ENCODE measurements around the gene PLXDC1.
"Not testable (repeated sequence)": the region's sequence is repeated elsewhere in the genome, so short reads cannot be mapped to it uniquely, and the experiment has no call there.

Gene PLXDC1

DNA sequence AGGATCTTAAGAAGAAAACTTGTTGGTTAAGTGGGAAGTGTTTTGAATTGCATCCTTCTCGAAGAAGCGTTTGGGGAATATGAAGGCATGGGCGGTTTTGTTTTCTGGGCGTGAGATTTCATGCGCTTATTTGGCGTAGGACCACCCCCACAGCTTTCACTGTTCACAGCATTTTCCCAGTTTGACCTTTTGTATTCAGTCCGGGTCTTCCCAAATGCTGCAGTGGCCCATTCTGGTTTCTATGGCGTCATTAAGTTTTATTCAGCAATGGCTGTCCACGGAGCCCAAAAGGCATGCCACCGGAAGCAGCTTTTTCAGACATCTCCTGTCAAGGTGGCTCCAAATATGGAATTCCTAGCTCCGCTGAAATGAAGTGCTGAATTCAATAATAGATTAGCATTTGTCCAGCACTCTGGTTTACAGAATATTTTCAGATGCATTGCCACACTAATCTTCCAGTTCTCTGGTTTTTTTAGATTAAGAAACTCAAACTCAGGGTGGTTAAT is 93.7 kb downstream of the PLXDC1 start:
- DNase-seq = no peak

DNA sequence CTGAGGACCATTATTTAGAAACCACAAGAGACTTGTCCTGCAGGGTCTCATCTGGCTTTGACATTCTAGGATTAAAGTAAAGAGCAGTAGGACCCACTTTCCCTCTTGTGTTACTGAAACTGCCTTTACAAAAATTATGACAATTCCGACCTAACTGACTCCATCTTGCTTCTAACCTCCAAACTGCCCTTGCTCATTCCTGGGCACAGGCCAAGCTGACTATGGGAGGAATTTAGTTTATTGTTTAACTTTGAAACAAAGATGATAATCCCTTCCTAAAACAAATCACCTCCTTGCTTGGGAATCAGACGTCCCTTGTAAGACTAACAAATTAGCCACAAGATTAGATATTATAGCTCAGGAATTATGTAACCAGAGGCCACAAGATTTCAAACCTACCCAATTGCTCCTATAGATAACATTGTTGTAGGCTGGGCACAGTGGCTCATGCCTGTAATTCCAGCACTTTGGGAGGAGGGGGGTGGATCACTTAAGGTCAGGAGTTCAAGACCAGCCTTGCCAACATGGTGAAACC is 97.3 kb downstream of the PLXDC1 start:
- no peak for DNase-seq

DNA sequence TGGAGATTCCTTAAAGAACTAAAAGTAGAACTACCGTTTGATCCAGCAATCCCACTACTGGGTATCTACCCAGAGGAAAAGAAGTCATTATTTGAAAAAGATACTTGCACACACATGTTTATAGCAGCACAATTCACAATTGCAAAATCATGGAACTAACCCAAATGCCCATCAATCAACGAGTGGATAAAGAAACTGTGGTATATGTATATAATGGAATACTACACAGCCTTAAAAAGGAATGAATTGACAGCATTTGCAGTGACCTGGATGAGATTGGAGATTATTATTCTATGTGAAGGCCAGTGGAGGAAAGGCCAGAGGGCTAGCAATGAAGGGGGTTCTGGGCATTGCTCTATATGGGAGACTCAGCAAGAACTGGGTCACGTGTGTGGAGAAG is 99.0 kb downstream of the PLXDC1 start:
- DNase-seq = not testable (repeated sequence)

DNA sequence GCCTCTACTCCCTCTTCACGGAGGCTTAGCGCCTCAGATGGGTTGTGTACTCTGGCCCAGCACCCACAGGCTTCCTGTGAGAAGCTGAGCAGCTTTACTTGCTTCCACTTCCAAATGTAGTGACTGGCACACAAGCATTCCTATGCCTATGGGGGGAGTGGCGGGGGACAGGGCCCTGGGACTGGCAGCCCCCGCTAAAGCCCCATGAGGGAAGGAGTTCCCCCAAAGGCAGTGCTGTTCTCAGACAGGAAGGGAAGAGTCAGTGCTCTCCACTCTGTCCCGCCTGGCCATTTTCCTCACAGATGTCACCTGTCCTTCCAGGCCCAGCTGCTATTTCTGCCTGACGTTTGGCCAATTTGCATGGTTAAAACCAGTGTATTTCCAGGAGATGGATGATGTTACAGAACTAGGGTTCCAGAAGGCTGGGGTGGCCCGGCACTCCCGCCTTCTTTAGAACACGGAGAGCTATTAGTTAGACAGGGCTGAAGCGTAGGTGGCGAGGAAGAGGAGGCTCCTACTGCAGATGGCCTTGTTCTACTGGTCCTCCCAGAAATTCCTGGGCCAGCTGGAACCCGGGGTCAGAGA is 100.3 kb downstream of the PLXDC1 start:
- no peak for DNase-seq

DNA sequence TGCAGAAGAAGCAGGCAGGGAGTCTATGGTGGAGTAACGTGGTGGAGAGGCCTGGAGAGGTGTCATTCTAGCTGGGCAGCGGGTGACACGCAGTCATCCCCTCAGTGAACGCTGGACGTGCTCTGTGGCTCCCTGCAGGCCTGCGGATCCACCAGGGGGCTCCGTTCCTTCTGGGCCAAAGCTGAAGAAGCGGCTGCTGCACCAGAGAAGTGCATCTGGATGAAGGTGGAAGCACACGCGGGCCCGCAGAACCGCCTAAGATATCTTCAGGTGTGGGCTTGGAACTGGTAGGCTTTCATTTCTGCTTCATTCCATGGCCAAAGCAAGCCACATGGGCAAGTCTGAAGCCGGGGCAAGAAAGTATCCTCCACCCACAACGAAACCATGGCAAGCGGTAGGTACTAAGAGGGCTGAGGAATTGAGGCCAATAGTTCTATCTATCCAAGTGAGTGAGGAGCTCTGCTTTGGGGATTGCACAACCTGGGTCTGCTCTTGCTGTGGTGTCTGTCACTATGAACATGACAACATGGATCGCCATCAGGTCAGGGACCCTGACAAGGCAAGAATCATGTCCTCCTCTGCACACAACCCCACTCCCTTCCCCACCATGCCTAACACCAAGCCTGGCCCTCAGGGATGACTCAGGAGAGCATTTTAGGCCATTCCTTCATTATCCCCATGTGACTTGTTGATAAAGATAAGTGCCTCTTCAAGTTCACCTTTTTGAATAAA is 105.3 kb downstream of the PLXDC1 start:
- DNase-seq = no peak

DNA sequence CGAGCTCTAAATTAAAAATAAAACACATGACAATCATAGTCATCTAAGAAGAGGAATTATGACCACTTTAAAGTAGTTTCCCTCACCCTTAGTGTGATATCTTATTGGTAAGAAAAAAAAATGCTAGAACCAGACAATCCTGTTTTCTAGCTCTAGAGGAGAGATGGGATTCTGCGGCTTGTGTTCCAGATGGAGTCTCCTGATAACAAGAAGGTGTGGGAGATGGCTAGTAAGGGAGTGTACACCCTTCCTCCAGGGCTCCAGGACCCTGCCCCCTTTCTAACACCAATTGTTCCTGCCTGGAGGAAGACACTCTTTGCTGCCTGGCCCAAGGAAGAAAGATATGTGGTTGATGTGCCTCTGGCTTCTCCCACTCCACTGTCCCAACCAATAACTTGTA is 115.4 kb downstream of the PLXDC1 start:
- no peak for DNase-seq

DNA sequence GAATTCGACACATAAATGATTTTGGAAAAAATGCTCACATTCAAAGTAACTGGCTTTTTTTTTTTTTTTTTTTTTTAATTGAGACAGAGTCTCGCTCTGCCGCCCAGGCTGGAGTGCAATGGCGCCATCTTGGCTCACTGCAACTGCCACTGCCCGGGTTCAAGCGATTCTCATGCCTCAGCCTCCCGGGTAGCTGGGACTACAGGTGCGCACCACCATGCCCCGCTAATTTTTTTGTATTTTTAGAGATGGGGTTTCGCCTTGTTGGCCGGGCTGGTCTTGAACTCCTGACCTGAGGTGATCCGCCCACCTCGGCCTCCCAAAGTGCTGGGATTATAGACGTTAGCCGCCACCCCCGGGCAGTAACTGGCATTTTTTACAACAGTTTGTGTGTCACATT is 115.9 kb downstream of the PLXDC1 start:
- DNase-seq = not testable (repeated sequence)

DNA sequence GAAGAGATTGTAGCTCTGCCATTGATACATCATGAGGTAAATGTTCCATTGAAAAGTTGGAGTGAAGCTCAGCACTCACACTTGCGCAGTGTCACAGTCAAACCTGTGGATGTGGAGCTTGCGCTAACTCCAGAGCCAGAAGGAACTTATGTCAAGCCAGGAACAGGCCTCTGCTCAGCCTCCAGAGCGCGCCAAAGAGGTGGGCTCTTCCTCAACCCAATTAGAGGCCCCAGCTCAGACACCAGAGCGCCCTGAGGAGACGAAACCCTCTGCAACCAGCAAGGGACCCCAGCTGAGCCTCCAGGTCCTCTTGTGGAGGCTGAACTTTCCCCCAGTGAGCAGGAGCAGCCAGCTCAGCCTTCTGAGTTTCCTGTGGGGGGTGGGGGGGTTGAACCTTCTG is 122.7 kb downstream of the PLXDC1 start:
- DNase-seq = no peak

DNA sequence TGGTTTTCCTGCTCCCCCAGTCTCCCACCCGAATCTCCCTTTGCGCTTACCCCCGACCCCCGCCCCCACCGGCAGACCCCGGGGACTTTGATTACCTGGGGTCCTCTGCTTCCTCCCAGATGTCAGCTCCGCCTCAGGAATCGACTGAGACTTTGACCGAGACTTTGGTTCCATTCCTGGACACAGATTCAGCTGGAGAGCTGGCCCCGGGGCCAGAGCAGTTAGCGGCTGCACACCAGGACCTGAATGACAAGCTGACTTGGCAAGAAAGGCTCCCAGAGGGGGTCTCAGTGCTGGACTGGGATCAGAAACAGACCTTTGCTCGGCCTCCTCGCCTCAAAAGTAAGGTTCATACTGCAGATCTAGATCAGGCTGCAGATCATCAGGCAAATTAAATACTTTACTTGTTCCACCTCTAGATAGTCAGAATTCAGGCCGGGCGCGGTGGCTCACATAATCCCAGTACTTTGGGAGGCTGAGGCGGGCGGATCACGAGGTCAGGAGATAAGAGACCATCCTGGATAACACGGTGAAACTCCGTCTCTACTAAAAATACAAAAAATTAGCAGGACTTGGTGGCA is 123.9 kb downstream of the PLXDC1 start:
- DNase-seq = no peak

DNA sequence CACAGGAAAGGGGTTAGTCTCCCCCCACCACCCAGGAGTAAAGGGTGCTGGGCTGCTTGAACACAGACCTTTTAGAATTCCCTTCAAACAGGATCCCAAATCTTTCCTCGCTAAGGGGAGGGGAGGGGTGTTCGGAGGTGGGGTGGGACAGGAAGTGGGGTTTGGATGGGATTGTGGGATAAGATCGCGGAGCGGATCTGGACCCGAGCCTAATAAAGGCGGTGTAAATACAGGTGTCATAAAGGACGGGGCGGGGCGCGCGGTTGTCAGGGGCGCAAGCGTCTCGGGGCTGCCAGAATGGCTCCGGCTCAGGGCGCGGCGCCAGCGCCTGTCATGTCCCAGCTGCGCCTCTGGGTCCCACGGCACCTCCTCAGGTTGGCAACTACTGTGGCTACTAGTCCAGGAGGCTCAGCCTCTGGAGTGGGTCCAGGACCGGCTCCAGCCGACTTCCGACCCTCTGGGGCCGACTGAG is 124.4 kb downstream of the PLXDC1 start:
- no peak for DNase-seq

DNA sequence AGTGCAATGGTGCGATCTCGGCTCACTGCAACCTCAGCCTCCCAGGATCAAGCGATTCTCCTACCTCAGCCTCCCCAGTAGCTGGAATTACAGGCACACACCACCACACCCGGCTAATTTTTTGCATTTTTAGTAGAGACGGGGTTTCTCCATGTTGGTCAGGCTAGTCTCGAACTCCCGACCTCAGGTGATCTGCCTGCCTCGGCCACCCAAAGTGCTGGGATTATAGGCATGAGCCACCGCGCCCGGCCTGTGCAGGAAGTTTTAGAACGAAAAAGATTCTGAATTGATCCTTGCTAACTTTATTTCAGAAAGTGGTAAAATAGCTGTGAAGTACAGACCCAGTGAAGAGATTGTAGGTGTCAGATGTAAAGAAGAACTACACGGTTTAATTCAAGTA is 125.1 kb downstream of the PLXDC1 start:
- DNase-seq = not testable (repeated sequence)

DNA sequence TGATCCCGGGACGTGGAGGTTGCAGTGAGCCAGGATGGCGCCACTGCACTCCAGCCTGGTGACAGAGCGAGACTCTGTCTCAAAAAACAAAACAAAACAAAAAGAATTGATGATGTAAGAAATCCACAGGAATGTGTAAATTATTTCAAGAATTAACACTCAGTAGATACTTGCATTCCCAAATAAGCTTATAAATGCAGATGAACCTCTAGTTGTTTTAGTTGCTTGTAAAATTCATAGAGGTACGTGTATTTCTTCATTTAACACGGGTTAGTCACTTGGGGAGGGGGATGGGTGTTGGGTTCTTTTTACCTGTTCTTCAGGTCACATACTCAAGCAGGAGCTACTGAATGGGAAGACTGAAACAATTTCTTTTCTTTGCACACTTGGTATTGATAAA is 128.5 kb downstream of the PLXDC1 start:
- DNase-seq = no peak

DNA sequence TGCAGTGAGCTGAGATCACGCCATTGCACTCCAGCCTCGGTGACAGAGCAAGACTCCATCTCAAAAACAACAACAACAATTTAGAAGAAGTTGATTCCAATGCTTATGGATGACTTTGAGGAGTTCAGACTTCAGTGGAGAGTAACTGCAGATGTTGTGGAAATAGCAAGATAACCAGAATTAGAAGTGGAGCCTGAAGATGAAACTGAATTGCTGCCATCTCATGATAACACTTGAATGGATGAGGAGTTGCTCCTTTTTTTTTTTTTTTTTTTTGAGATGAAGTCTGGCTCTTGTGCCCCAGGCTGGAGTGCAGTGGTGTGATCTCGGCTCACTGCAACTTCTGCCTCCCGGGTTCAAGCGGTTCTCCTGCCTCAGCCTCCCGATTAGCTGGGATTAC is 131.4 kb downstream of the PLXDC1 start:
- not testable (repeated sequence) for DNase-seq

DNA sequence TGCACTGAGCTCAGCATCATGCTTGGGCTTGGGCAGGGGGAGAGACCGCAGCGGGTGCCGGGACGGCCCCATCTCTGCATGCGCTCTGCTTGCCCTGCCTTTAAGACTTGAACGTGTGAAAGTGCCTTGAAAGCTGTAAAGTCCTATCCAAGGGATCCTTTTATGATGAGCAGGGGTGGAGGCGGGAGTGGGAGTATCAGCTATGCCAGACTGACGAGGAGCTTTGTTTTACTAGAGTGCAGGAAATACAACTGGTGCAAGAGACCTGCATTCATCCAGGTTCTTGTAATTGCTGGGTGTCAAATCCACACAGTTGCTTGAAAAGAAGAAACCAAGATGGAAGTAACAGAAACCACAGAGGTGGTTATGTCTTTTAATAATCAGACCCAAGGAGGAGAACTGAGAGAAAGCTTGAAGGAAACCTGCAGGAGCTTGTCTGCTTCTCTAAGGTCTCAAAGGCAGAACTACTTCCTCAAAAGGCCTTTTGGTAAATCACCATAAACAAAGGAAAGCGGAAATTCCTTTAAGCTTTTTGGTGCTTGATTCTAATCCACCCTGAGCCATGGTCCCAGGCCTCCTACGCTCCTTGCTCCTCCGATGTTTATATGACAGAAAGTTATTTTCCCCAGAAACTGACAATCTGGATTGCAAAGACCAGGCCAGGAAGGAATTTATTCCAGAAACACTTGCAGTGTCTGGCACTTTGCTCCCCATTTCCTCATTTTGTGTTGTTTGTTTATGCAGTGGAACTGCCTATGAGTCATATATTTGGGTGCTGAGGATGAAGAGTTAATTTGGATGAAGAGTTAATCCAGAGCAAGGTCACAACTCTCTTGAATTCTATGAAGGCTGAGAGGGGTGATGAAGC is 132.9 kb downstream of the PLXDC1 start:
- DNase-seq = no peak

DNA sequence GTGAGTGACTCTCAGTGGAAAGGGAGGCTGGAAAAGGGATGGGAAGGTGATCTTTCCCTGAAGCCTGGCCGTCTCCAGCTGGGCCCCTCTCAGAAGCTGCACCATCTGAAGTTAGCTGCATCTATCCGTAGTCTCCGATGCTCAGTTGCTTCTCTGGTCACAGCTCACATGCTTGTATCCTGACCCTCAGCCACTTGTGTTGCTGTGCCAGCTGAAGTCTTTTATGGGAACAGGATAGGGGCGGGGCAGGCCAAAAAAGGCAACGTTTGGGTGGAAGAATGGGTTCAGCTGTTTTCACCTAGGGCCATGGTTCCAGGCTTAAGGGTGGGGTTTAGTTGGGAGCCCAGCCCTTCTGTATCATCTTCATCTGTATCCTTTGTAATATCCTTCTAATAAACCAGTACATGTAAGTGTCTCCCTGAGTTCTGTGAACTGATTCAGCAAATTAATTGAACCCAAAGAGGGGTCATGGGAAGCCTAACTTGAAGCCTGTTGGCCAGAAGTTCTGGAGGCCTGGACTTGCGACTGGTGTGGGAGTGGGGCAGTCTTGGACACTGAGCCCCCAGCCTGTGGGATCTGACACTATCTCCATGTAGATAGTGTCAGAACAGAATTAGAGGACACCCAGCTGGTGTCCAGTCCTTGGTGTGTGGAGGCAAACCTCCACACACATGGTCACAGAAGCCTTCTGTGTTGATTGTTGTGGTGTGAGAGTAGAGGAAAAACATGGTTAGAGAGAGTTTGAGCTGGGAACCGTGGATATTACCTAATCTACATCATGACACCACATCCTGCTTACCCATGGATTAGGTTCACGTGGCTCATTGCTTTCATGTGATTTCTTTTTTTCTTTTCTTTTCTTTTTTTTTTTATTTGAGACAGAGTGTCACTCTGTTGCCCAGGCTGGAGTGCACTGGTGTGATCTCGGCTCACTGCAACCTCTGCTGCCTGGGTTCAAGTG is 135.0 kb downstream of the PLXDC1 start:
- no peak for DNase-seq

DNA sequence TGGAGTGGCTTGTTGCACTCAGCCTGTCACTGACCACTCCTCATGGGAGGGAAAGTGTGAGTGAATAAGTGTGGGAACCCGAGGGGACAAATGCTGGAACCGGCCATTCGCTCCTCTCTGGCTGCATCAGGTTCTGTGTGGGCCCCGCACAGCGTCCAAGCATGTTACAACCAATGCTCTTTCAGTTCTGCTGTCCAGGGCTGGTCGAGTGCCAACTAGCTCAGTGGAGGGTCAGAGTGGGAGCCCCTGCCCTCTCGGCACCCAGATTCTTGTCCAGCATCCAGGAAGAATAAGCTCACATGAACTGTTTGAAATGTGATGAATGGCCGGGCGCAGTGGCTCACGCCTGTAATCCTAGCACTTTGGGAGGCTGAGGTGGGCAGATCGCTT is 135.9 kb downstream of the PLXDC1 start:
- DNase-seq = no peak

DNA sequence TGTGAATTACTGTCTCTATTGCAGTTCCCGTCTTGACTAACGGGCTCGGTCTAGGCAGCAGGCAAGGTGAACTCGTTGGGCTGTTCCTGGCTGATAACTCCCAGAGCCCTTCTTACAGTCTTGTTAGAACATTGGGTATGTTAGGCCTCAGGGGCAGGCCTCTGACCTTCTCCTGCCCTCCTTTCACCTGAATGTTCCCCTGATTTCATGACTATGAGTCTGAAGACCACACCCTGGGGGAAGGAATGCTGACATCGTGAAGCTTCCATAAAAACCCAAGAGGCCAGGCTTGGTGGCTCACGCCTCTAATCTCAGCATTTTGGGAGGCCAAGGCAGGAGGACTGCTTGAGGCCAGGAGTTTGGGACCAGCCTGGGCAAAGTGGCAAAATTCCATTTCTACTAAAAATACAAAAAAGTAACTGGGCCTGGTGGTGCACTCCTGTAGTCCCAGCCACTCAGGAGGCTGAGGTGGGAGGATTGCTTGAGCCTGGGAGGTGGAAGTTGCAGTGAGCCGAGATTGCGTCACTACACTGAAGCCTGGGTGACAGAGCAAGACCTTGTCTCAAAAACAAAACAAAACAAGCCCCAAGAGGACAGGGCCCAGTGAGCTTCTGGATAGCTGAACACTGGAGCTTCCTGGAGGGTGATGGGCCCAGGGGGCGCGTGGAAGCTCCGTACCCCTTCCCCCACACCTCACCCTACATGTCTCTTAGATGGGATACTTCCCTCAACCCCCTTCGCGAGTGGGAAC is 136.5 kb downstream of the PLXDC1 start:
- no peak for DNase-seq

DNA sequence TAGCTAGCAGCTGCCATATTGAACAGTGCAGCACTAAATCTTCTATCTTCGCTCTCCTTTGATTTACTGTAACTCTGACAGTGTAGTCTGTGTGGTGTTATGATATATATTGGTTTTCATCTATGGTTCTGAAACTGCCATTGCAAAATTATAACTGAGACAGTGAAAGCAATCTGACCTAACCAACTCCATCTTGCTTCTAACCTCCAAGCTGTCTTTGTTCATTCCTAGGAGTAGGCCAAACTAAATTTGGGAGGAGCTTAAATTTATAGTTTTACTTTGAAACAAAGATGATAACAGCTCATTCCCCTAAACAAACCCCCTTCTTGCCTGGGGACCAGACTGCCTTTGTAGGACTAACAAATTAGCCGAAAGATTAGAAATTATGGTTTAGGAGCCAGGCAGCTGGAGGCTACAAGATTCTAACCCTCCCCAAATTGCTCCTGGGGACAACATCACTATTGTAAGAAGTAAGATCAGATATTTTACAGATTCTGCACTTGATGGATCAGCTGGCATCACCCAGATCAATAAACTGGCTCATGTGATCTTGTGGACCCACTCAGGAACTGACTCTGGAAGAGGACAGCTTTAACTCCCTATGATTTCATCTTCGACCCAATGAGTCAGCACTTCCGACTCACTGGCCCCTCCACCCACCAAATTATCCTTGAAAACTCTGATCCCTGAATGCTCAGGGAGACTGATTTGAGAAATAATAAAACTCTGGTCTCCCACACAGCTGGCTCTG is 137.2 kb downstream of the PLXDC1 start:
- DNase-seq = no peak

Data from activated CD8-positive, alpha-beta memory T cell treated with anti-CD3 and anti-CD28 coated beads for 24 hours (primary cell).